ENCODE results near the gene FTL. TPM values are rescaled to one million over a fixed set of nuclear protein-coding genes. Genes with fewer than 3 reads are reported as not detected.

Gene FTL
- total RNA-seq, 1 donor from 2014 or later, result 834 TPM

DNA sequence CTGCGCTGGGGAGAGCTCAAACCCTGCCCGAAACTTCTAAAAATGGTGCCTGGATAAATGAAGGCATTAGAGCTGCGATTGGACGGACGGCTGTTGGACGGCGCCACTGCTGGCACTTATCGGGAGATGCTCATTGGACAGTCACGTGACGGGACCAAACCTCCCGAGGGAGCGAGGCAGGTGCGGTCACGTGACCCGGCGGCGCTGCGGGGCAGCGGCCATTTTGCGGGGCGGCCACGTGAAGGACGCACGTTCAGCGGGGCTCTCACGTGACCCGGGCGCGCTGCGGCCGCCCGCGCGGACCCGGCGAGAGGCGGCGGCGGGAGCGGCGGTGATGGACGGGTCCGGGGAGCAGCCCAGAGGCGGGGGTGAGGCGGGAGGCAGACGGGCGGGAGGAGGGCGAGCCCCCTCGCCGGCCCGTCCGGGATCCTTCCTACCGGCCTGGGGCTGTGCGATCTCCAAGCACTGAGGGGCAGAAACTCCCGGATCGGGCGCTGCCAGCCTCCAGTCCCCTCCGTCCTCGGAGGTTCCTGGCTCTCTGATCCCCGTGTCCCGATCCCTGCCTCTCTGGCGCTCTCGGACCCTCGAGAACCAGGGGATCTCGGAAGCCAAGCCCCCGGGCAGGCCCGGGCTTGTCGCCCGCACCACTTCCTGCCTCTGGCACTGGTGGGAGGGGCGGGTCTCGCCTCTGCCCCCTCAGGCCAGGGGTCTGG lies 10.4 kb upstream of the FTL start, which contains the start of gene BAX:
TSS of gene BAX (plus strand) at position 281 of the 713 bp plus-strand sequence. CDS start at position 335, 54 bp downstream.
- peak within 1 kb of the TSS; percentile 98 for H3K4me3 ChIP-seq
- TF ChIP-seq, protein P1, sequence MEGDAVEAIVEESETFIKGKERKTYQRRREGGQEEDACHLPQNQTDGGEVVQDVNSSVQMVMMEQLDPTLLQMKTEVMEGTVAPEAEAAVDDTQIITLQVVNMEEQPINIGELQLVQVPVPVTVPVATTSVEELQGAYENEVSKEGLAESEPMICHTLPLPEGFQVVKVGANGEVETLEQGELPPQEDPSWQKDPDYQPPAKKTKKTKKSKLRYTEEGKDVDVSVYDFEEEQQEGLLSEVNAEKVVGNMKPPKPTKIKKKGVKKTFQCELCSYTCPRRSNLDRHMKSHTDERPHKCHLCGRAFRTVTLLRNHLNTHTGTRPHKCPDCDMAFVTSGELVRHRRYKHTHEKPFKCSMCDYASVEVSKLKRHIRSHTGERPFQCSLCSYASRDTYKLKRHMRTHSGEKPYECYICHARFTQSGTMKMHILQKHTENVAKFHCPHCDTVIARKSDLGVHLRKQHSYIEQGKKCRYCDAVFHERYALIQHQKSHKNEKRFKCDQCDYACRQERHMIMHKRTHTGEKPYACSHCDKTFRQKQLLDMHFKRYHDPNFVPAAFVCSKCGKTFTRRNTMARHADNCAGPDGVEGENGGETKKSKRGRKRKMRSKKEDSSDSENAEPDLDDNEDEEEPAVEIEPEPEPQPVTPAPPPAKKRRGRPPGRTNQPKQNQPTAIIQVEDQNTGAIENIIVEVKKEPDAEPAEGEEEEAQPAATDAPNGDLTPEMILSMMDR (IDR thresholded peaks at IDR 0.05; ENCODE audit: borderline replicate concordance), result no peak
- peak within 1 kb of the TSS; percentile 92 for H3K27ac ChIP-seq (replicated peaks)
- DNase-seq, result peak; percentile 97
- no peaks in the 10 kb centered on the region for H3K9me3 ChIP-seq (replicated peaks)
- intact Hi-C loops (cut with micrococcal nuclease), result loop anchor here (10.0 kb wide), 1 partner anchor 50 kb away; the partner anchor contains the start of gene NUCB1
- H3K4me1 ChIP-seq, result peaks cover 24% of the 10 kb centered on the region
- no peaks in the 10 kb centered on the region for H3K27me3 ChIP-seq (ENCODE audit: low read depth)
- peaks cover 3% of the 10 kb centered on the region for H3K36me3 ChIP-seq

GRCh38 chr19:48955308-48955958 lies 9.7 kb upstream of the FTL start:
- Histone ChIP-seq H3K27me3 (ENCODE audit: low read depth) (no peaks in the 10 kb centered on the region), H3K4me1 (peaks cover 24% of the 10 kb centered on the region), H3K9me3 (replicated peaks) (no peaks in the 10 kb centered on the region), H3K4me3 (peak overlapping the region; percentile 98), H3K36me3 (peaks cover 3% of the 10 kb centered on the region), H3K27ac (replicated peaks) (peak overlapping the region; percentile 92)
- TF ChIP-seq, protein P1 (IDR thresholded peaks at IDR 0.05; ENCODE audit: borderline replicate concordance), result no peak
- no peak for DNase-seq
- intact Hi-C loops (cut with micrococcal nuclease), result loop anchor here (10.0 kb wide), 1 partner anchor 51 kb away; the partner anchor contains the start of gene NUCB1

GRCh38 chr19:48958006-48958405 lies 7.1 kb upstream of the FTL start:
- no peaks in the 10 kb centered on the region for H3K27me3 ChIP-seq (ENCODE audit: low read depth)
- DNase-seq, result no peak
- H3K36me3 ChIP-seq, result peaks cover 3% of the 10 kb centered on the region
- intact Hi-C loops (cut with micrococcal nuclease), result loop anchor here (10.0 kb wide), 1 partner anchor 53 kb away; the partner anchor contains the start of gene NUCB1
- H3K27ac ChIP-seq (replicated peaks), result no peak overlapping the region
- peaks cover 31% of the 10 kb centered on the region for H3K4me1 ChIP-seq
- H3K9me3 ChIP-seq (replicated peaks), result no peaks in the 10 kb centered on the region
- TF ChIP-seq, protein P1 (IDR thresholded peaks at IDR 0.05; ENCODE audit: borderline replicate concordance), result no peak
- H3K4me3 ChIP-seq, result no peak overlapping the region

DNA sequence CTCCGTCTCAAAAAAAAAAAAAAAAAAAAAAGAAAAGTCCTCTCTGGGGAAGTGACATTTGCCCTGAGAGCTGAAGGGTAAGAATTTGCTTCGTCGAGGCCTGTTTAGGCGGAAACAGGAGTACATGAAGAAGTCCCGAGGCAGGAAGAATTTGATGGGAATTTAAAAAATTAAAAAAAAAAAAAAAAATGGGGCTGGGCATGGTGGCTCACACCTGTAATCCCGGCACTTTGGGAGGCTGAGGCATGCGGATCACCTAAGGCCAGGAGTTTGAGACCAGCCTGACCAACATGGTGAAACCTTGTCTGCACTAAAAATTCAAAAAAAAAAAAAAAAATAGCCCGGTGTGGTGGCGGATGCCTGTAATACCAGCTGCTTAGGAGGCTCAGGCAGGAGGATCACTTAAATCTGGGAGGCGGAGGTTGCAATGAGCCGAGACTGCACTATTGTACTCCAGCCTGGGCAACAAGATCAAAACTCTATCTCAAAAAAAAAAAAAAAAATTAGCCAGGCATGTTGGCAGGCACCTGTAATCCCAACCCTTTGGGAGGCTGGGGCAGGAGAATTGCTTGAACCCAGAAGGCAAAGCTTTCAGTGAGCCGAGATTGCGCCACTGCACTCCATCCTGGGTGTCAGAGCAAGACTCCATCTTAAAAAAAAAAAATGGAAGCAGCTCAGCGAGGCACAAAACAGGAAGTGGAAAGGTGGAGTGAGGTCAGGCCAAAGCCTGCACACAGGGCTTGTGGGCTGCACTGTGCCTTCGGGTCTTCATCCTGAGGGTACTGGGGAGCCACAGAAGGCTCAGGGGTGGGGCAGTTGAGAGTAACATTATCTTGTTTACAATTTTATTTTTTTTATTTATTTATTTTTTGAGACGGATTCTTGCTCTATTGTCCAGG lies 5.5 kb upstream of the FTL start:
- Histone ChIP-seq H3K27ac (replicated peaks) (no peak overlapping the region), H3K4me3 (no peak overlapping the region), H3K4me1 (peaks cover 40% of the 10 kb centered on the region), H3K9me3 (replicated peaks) (no peaks in the 10 kb centered on the region), H3K36me3 (peaks cover 3% of the 10 kb centered on the region), H3K27me3 (ENCODE audit: low read depth) (no peaks in the 10 kb centered on the region)
- TF ChIP-seq, protein P1 (IDR thresholded peaks at IDR 0.05; ENCODE audit: borderline replicate concordance), result no peak
- DNase-seq, result no peak
- intact Hi-C loops (cut with micrococcal nuclease), result loop anchor here (10.0 kb wide), 1 partner anchor 55 kb away; the partner anchor contains the start of gene NUCB1

Measured in left ventricle myocardium inferior (tissue), 1 donor.